CD4-positive, alpha-beta T cell treated with Interleukin-15 for 1 hour (primary cell): ENCODE data around the gene KCNMA1.
"Not testable (repeated sequence)": the region's sequence is repeated elsewhere in the genome, so short reads cannot be mapped to it uniquely, and the experiment has no call there.

Experiments
- DNase-seq: peaks from one replicate; pipeline ENCODE4 v3.0.0-alpha.2; 2020

The KCNMA1 gene

DNA sequence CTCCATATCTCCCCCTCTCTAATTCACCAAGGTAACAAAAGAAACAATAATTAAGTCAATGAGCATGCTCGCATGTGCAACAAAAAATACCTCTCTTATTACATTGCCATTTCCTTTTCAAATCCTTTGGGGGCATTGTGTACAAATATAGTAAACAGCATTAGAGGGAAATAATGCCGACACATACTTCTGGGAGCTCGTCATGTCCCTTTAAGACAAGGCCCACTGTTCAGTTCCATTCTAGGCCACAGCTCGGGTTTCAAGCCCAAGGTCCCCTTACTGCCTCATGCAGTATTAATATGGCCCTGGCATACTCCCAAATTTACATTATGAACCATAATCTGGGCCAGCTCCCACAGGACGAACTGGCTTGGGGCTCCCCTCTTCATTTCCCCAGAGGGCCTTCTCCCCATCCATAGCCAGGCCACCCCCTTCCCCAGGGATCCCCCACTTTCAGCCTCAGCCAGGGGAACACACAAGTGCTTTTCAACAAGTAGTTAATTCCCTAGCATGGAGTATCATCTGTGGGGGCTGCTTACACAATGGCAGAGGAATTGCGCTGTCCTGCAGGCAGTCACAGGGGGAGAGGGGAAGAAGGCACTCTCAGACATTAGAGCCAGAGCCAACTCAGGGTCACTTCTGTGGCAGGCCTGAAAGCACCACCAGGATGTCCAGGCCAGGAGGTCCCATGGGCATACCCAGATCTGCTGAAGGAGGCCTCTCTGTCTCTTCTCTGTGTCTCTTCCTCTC lies 110.6 kb downstream of the KCNMA1 start:
- DNase-seq, result no peak

- no peak for DNase-seq
These were observed 113.3 kb downstream of the KCNMA1 start for GRCh38 chr10:77524281-77524711.

DNA sequence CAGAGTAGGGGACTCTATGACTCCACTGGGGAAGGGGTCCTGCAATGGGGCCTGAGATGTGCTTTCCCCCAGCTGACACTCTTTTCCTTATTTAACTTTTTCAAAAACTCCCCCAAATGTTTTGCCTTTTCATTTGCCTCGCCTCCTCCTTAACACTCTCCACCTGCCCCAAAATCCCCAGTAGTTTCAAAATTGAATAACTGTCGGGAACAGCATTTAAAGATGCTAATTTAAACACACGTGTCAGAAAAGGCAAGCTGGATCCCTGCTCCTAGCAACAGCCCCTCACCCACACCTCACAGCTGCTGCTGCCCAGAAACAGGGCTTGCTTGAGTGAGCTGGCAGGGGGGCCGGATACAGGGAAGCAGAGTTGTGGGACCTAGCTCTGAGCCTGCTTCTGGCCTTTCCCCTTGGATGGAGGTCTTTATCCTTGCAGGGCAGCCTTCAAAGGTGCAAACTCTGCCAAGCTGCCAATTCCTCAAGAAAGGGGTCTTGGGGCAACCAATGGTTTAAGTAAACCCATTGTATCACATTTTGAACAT lies 115.3 kb downstream of the KCNMA1 start:
- no peak for DNase-seq

GRCh38 chr10:77520995-77521394 lies 116.6 kb downstream of the KCNMA1 start:
- no peak for DNase-seq

DNA sequence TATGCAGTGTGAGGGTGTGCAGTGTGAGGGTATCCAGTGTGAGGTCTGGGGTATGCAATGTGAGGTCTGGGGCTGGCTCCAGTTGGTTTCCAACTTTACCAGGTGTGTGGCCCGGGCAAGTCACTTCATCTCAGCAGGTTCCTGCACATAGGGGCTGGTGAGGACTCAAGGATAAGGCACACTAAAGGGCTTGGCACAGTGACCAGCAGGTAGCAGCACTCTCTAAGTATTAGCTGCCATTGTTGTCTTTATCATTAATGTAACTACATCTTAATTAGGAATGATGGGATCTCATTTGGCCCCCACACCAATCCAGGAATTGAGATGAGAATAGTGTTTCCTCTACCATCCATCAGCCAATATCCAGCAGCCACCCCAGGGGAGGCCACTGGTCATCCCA lies 117.3 kb downstream of the KCNMA1 start:
- DNase-seq, result no peak

GRCh38 chr10:77519791-77520190 lies 117.8 kb downstream of the KCNMA1 start:
- DNase-seq, result not testable (repeated sequence)

DNA sequence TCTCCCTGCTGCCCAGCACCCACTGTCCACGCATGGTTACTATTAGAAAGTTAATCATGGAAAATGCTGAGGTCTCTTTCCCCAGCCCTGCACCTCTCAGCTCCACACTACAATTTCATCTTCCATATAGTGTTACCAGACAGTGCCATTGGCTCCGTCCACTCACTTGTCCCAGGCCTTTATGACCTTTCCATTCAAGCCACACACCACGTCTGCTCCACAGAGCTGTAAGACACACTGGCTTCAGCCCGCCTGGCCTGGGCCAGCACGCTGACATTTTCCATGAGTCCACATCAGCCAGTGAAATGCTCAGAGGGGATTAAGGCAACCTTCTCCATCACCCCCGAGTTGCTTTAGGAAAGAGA lies 118.7 kb downstream of the KCNMA1 start:
- DNase-seq, result no peak

- no peak for DNase-seq
These were observed 119.2 kb downstream of the KCNMA1 start for GRCh38 chr10:77518241-77518909.

- DNase-seq, result no peak
These were observed 121.0 kb downstream of the KCNMA1 start for GRCh38 chr10:77516575-77516974.

GRCh38 chr10:77514870-77515269 lies 122.7 kb downstream of the KCNMA1 start:
- DNase-seq, result no peak

- DNase-seq, result no peak
These were observed 123.8 kb downstream of the KCNMA1 start for GRCh38 chr10:77513781-77514331.

GRCh38 chr10:77513220-77513619 lies 124.4 kb downstream of the KCNMA1 start:
- no peak for DNase-seq

DNA sequence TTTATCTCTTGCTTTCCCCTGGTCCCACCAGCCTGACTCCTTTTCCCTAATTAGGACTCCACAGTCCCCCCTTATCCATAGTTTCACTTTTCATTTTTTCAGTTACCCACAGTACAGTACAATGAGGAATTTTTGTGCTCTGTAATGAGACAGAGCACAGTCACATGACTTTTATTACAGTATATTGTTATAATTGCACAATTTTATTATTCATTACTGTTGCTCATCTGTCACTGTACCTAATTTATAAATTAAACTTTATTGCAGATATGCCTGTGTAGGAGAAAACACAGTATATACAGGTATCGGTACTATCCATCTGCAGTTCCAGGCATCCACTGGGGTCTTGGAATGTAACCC lies 125.4 kb downstream of the KCNMA1 start:
- DNase-seq, result no peak

DNA sequence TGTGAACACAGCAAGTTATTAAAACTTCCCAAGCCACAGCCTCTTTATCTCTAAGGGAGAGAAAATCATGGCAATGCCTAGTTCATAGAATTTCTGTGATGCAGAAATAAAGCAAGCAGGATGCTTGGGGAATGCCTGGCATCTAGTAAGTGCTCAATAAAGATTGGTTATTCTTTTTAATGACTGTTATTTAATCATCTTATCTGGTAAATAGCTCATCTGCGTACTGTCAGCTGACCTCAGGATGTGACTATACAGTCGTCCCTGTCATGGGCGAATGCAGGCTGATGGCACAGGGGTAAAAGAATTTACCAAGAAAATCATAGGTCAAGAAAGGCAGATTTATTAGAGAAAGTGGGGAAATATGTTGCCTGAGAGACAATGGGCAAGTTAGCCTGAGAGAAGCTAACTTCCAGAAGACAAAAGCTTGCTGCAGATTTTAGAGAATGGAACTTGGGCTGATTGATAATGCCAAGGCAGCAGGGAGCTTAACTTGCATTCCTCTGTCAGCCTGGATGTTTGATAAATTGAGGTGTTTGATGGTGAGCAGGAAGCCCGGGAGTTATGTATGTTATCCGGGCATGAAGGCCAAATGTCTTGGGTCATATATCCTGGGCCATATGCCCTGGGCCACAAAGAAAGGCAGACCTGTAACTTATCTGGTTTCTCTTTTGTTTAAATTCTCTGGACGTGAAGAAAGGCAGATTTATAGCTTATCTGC lies 126.0 kb downstream of the KCNMA1 start:
- DNase-seq, result no peak

DNA sequence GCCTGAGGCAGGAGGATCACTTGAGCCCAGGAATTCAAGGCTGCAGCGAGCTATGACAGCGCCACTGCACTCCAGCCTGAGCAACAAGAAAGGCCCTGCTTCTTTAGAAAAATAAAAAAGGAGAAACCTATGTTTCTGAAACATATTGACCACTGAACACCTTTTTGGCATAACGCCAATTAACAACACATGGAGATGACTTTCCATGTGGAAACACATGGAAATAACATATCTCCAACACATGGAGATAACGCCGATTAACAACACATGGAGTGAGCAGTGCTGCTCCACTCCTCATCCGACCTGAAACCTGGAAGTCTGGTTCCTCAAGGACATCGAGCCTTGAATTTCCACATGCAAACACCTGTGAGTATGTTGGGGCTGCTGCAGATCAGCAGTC lies 126.9 kb downstream of the KCNMA1 start:
- DNase-seq, result no peak

GRCh38 chr10:77510294-77510693 lies 127.3 kb downstream of the KCNMA1 start:
- no peak for DNase-seq

DNA sequence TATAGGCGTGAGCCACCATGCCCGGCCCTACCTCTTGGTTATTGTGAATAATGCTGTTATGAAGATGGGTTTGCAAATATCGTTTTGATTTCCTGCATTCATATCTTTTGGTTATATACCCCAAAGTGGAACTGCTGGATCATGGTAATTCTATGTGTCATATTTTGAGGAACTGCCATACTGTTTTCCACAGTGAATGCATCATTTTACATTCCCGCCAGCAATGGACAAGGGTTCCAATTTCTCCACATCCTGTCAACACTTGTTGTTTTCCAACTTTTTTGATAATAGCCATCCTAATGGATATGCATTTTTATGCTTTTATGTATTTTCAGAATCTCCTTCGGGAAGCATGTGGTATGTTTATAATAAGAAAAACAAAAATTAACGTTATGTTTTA lies 128.2 kb downstream of the KCNMA1 start:
- DNase-seq, result no peak

DNA sequence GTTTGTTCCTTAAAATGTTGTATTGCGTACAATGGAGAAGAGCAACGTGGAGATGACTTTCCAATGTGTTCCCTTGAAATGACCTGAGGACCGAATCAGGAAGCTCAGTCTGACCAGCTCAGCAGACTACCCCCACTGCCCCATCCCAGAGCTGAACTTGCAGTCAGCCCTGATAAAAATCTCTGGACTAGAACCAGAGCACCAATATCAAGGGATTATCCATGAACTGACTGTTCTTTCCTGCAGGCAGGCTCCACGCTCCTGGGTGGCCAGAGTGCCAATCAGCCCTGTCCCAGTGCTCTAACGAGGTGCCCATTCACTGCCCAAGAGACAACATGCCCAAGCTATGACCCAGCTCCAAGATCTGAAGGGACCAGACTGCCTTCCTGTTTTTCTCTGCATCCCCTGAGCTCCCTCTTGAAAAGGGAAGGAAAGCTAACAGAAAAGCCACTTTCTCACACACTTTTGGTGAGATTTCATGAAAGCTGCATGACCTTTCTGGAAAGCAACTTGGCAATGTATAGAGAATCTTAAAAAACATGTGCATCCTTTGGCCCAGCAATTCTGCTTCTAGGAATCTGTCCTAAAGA lies 130.2 kb downstream of the KCNMA1 start:
- no peak for DNase-seq

DNA sequence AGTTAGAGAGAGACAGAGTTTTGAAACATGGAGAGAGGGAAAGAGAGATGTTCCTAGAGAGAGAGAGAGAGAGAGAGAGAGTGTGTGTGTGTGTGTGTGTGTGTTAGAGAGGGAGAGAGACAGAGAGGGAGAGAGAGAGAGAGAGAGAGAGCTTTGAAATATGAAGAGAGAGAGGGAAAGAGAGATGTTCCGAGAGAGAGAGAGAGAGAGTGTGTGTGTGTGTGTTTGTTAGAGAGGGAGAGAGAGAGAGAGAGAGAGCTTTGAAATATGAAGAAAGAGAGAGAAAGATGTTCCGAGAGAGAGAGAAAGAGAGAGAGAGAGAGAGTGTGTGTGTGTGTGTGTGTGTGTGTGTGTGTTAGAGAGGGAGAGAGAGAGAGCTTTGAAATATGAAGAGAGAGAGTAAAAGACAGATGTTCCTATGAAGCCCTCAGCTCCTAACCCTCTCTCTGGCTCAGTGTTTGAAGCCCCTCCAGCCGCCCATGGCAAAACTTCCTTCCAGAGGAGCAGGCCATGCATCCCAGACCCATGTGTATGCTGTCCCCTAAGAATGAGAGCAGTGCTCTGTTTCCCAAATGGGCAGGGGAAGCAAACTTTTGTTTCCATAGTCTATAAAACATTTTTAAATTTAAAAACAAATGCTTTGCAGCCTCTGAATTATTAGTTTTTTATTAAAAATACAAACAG lies 130.9 kb downstream of the KCNMA1 start:
- no peak for DNase-seq

- no peak for DNase-seq
These were observed 131.9 kb downstream of the KCNMA1 start for GRCh38 chr10:77505431-77506334.

DNA sequence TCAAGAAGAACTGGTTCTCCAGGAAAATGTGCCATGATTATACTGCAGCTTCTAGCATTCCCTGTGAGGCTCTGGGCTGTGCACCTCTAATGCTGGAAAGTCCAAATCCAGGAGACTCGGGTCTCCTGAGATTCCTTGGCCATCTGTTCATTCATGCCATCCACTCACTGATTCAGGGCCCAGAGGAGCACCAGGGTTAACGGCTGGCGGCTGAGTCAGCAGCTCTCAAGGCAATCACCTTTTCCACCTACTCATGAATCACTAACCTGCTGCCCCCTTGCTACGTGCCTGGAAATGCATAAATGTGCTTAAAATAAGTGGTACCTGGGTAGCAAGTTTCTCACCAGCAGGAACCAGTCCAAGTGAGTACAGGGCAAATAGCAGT lies 132.7 kb downstream of the KCNMA1 start:
- no peak for DNase-seq
